Mesenchymal stem cell (in vitro differentiated cells and primary cell): ENCODE data around the gene BBX.

Experiments used
- DNase-seq: peaks from one replicate; pipeline ENCODE4 v3.0.0-alpha.2; 2013
- H2AFZ ChIP-seq: one replicate; pipeline ENCODE4 v1.6.1; 2013; ENCODE audit warnings: low read depth, mild to moderate bottlenecking, control low read depth, inconsistent platforms, low read length, moderate library complexity
- H2AK5ac ChIP-seq: 2 replicates; pipeline ENCODE4 v1.6.1; 2013; ENCODE audit warnings: low read length, moderate library complexity, mild to moderate bottlenecking, inconsistent platforms; ENCODE audit not compliant: severe bottlenecking
- H2BK120ac ChIP-seq: one replicate; pipeline ENCODE4 v1.6.1; 2013; ENCODE audit warnings: low read depth, mild to moderate bottlenecking, inconsistent platforms, low read length, moderate library complexity
- H2BK12ac ChIP-seq, 2 experiments: one replicate each; pipeline ENCODE4 v1.6.1; 2013; ENCODE audit warnings: inconsistent platforms in 2 of 2, low read length in 2 of 2, mild to moderate bottlenecking in 2 of 2, moderate library complexity in 2 of 2, control low read depth in 1 of 2
- H2BK15ac ChIP-seq: one replicate; pipeline ENCODE4 v1.6.1; 2013; ENCODE audit warnings: mild to moderate bottlenecking, low read depth, inconsistent platforms; ENCODE audit not compliant: poor library complexity, severe bottlenecking
- H2BK5ac ChIP-seq: 2 replicates; pipeline ENCODE4 v1.6.1; 2013; ENCODE audit warnings: low read depth, mild to moderate bottlenecking, low read length, control low read depth, inconsistent platforms; ENCODE audit not compliant: poor library complexity, severe bottlenecking
- H3K14ac ChIP-seq, 2 experiments: one replicate each; pipeline ENCODE4 v1.6.1; 2013; ENCODE audit warnings: inconsistent platforms in 2 of 2, low read length in 2 of 2, control low read depth in 1 of 2, mild to moderate bottlenecking in 1 of 2, moderate library complexity in 1 of 2
- H3K18ac ChIP-seq, 2 experiments: one replicate each; pipeline ENCODE4 v1.6.1; 2013; ENCODE audit warnings: inconsistent platforms in 2 of 2, low read length in 2 of 2, control low read depth in 1 of 2, low read depth in 1 of 2, mild to moderate bottlenecking in 1 of 2
- H3K23ac ChIP-seq, 2 experiments: one replicate each; pipeline ENCODE4 v1.6.1; 2013; ENCODE audit warnings: inconsistent platforms in 2 of 2, low read length in 2 of 2, mild to moderate bottlenecking in 2 of 2, moderate library complexity in 2 of 2, control low read depth in 1 of 2
- H3K27ac ChIP-seq: 2 replicates; pipeline ENCODE4 v1.5.1; 2013; ENCODE audit warnings: mild to moderate bottlenecking, moderate library complexity, low read length, control low read depth, inconsistent platforms; ENCODE audit not compliant: poor library complexity, severe bottlenecking
- H3K27me3 ChIP-seq, 2 experiments: 2 replicates each; pipeline versions ENCODE4 v1.6.1 to v1.7.0; 2013; ENCODE audit warnings: low read length in 2 of 2, mild to moderate bottlenecking in 2 of 2, moderate library complexity in 2 of 2, control low read depth in 1 of 2, inconsistent platforms in 1 of 2; ENCODE audit not compliant: control insufficient read depth in 1 of 2, insufficient read depth in 1 of 2
- H3K36me3 ChIP-seq, 2 experiments: 2 replicates each; pipeline versions ENCODE4 v1.6.1 to v1.7.0; 2013; ENCODE audit warnings: low read length in 2 of 2, control low read depth in 1 of 2, inconsistent platforms in 1 of 2, low read depth in 1 of 2, mild to moderate bottlenecking in 1 of 2; ENCODE audit not compliant: insufficient read depth in 2 of 2, control insufficient read depth in 1 of 2
- H3K4ac ChIP-seq, 2 experiments: one replicate each; pipeline ENCODE4 v1.6.1; 2013; ENCODE audit warnings: inconsistent platforms in 2 of 2, low read length in 2 of 2, mild to moderate bottlenecking in 2 of 2, moderate library complexity in 2 of 2, control low read depth in 1 of 2, low read depth in 1 of 2
- H3K4me1 ChIP-seq: 2 replicates; pipeline ENCODE4 v1.6.1; 2013; ENCODE audit warnings: low read depth, low read length, control low read depth; ENCODE audit not compliant: control insufficient read depth, insufficient read depth
- H3K4me2 ChIP-seq: 2 replicates; pipeline ENCODE4 v1.6.1; 2013; ENCODE audit warnings: low read length, mild to moderate bottlenecking, inconsistent platforms; ENCODE audit not compliant: poor library complexity, severe bottlenecking
- H3K4me3 ChIP-seq, 2 experiments: 2 replicates each; pipeline versions ENCODE4 v1.5.1 to v1.7.0; 2013; ENCODE audit warnings: low read length in 2 of 2, mild to moderate bottlenecking in 2 of 2, control low read depth in 1 of 2, low read depth in 1 of 2; ENCODE audit not compliant: insufficient read depth in 1 of 2
- H3K79me1 ChIP-seq: replicated peaks from 2 replicates; pipeline ENCODE4 v1.6.1; 2013; ENCODE audit warnings: mild to moderate bottlenecking, control low read depth, low read length, inconsistent platforms; ENCODE audit not compliant: poor library complexity, severe bottlenecking
- H3K9ac ChIP-seq: 2 replicates; pipeline ENCODE4 v1.7.0; 2013; ENCODE audit warnings: mild to moderate bottlenecking, low read length, moderate library complexity
- H3K9me3 ChIP-seq: 2 replicates; pipeline ENCODE4 v1.7.0; 2013; ENCODE audit warnings: mild to moderate bottlenecking, low read length; ENCODE audit not compliant: control insufficient read depth
- H4K8ac ChIP-seq: one replicate; pipeline ENCODE4 v1.6.1; 2013; ENCODE audit warnings: inconsistent platforms, mild to moderate bottlenecking, low read length, moderate library complexity
- H4K91ac ChIP-seq: one replicate; pipeline ENCODE4 v1.6.1; 2013; ENCODE audit warnings: mild to moderate bottlenecking, low read length, inconsistent platforms
- WGBS: methylation state at CpG from one replicate; pipeline ENCODE4 v1.1.7; 2013; ENCODE audit warnings: mixed read lengths; 5-methylcytosine and 5-hydroxymethylcytosine counted together

BBX gene

GRCh38 chr3:107684431-107684925 is 161.7 kb downstream of the BBX start:
- no peaks in the 10 kb centered on the region for H3K36me3 ChIP-seq
- DNase-seq, result no peak
- no peak overlapping the region for H4K91ac ChIP-seq
- no peak overlapping the region for H3K14ac ChIP-seq
- H3K27me3 ChIP-seq, result no peaks in the 10 kb centered on the region
- H3K9me3 ChIP-seq, result peaks cover 5% of the 10 kb centered on the region
- no peak overlapping the region for H2BK15ac ChIP-seq
- H3K4me3 ChIP-seq, result no peak overlapping the region
- no peak overlapping the region for H2BK5ac ChIP-seq
- peaks cover 16% of the 10 kb centered on the region for H3K79me1 ChIP-seq
- H2BK120ac ChIP-seq, result no peak overlapping the region
- H2BK12ac ChIP-seq, result no peak overlapping the region
- H3K4me1 ChIP-seq, result peaks cover 2% of the 10 kb centered on the region
- no peak overlapping the region for H3K23ac ChIP-seq
- no peak overlapping the region for H3K27ac ChIP-seq
- H3K4ac ChIP-seq, result no peak overlapping the region
- peak overlapping the region; percentile 23 for H4K8ac ChIP-seq
- WGBS, result 52% methylated on average over 5 of the region's 5 CpGs
- no peak overlapping the region for H2AFZ ChIP-seq
- H3K4me2 ChIP-seq, result no peak overlapping the region
- H3K18ac ChIP-seq, result peak overlapping the region; percentile 33 to 49
- H3K9ac ChIP-seq, result no peak overlapping the region
- H2AK5ac ChIP-seq, result no peak overlapping the region

DNA sequence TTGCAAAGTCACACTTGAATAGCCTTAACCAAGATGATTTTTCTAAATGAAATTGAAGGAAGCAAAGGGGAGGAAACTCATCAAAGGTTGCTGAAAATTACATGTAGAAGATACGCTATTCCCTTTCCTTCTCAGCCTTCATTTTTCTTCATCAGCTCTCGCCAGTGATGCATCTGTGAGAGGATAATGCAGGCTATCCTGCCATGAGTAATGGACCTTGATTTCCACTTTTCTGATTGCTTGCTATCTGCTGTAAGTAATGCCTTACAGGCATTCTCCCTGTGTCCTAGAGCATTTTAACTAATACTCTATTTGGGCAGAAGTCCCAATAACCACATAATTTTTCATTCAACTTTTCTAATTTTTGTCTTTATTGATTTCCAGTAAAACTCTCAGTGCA is 162.6 kb downstream of the BBX start:
- Histone ChIP-seq H2BK15ac (no peak overlapping the region), H3K4ac (no peak overlapping the region), H3K23ac (no peak overlapping the region), H3K9me3 (peaks cover 5% of the 10 kb centered on the region), H3K4me1 (peaks cover 2% of the 10 kb centered on the region), H3K36me3 (no peaks in the 10 kb centered on the region), H2BK5ac (no peak overlapping the region), H2BK120ac (no peak overlapping the region), H3K18ac (no peak overlapping the region), H2AK5ac (no peak overlapping the region), H3K9ac (no peak overlapping the region), H3K79me1 (peaks cover 16% of the 10 kb centered on the region), H3K14ac (no peak overlapping the region), H2AFZ (no peak overlapping the region), H3K27ac (no peak overlapping the region), H4K8ac (no peak overlapping the region), H3K4me2 (no peak overlapping the region), H4K91ac (no peak overlapping the region), H3K4me3 (no peak overlapping the region), H2BK12ac (no peak overlapping the region), H3K27me3 (no peaks in the 10 kb centered on the region)
- DNase-seq, result no peak
- WGBS, result 100% methylated on average over 2 of the region's 2 CpGs

GRCh38 chr3:107687056-107687581 is 164.4 kb downstream of the BBX start:
- DNase-seq, result no peak
- Histone ChIP-seq H3K4me2 (no peak overlapping the region), H2BK5ac (no peak overlapping the region), H4K91ac (no peak overlapping the region), H3K23ac (no peak overlapping the region), H3K4me3 (no peak overlapping the region), H3K27ac (no peak overlapping the region), H2BK15ac (no peak overlapping the region), H3K79me1 (peaks cover 12% of the 10 kb centered on the region), H3K36me3 (no peaks in the 10 kb centered on the region), H4K8ac (no peak overlapping the region), H2AFZ (no peak overlapping the region), H2AK5ac (no peak overlapping the region), H2BK120ac (no peak overlapping the region), H3K14ac (no peak overlapping the region), H3K9ac (no peak overlapping the region), H3K18ac (no peak overlapping the region), H3K4ac (no peak overlapping the region), H2BK12ac (no peak overlapping the region), H3K27me3 (no peaks in the 10 kb centered on the region), H3K9me3 (no peaks in the 10 kb centered on the region), H3K4me1 (peaks cover 2% of the 10 kb centered on the region)
- 97% methylated on average over 3 of the region's 5 CpGs for WGBS

GRCh38 chr3:107689355-107689754 is 166.6 kb downstream of the BBX start:
- WGBS, result 86% methylated on average over 2 of the region's 6 CpGs
- no peak overlapping the region for H3K27ac ChIP-seq
- no peak for DNase-seq
- no peak overlapping the region for H3K18ac ChIP-seq
- H3K4ac ChIP-seq, result no peak overlapping the region
- H2BK5ac ChIP-seq, result no peak overlapping the region
- H3K4me1 ChIP-seq, result peaks cover 1% of the 10 kb centered on the region
- H3K4me3 ChIP-seq, result no peak overlapping the region
- H2BK12ac ChIP-seq, result no peak overlapping the region
- H3K9ac ChIP-seq, result no peak overlapping the region
- H2BK15ac ChIP-seq, result no peak overlapping the region
- H2AK5ac ChIP-seq, result no peak overlapping the region
- no peak overlapping the region for H3K23ac ChIP-seq
- H4K91ac ChIP-seq, result no peak overlapping the region
- no peaks in the 10 kb centered on the region for H3K27me3 ChIP-seq
- H4K8ac ChIP-seq, result no peak overlapping the region
- no peaks in the 10 kb centered on the region for H3K36me3 ChIP-seq
- no peak overlapping the region for H3K4me2 ChIP-seq
- H3K9me3 ChIP-seq, result no peaks in the 10 kb centered on the region
- H3K79me1 ChIP-seq, result peaks cover 10% of the 10 kb centered on the region
- no peak overlapping the region for H3K14ac ChIP-seq
- H2AFZ ChIP-seq, result no peak overlapping the region
- H2BK120ac ChIP-seq, result no peak overlapping the region
